Bronchial epithelial cell (primary cell): ENCODE measurements around the gene LZTFL1. TPM values are rescaled to one million over a fixed set of nuclear protein-coding genes. Genes with fewer than 3 reads are reported as not detected.

Source experiments
- DNase-seq: peaks from one replicate; pipeline ENCODE4 v3.0.0-alpha.2; 2010; ENCODE audit warnings: low read depth
- FAIRE-seq: peaks from 2 replicates; lab custom pipeline; 2011; peaks lifted over from hg19 to GRCh38; lab: Jason Lieb, UNC
- H3K27me3 ChIP-seq: 2 replicates; pipeline ENCODE4 v1.5.1; 2011; ENCODE audit warnings: low read length; ENCODE audit not compliant: control insufficient read depth, insufficient read depth
- H3K36me3 ChIP-seq: 2 replicates; pipeline ENCODE4 v1.5.1; 2011; ENCODE audit warnings: low read length; ENCODE audit not compliant: control insufficient read depth, insufficient read depth
- H3K4me3 ChIP-seq: 2 replicates; pipeline ENCODE4 v1.5.1; 2011; ENCODE audit warnings: mild to moderate bottlenecking, low read depth, low read length, control low read depth
- total RNA-seq: library from RNA; depleted of rRNA; stranded (reverse); fragments of >200 nt; gene quantifications from 2 replicates; pipeline ENCODE4 v1.2.1, GENCODE V29; 2014
- TF ChIP-seq, protein P1 (sequence below): IDR thresholded peaks from 2 replicates; pipeline ENCODE4 v1.5.1; 2011; ENCODE audit warnings: mild to moderate bottlenecking, moderate library complexity, low read length, control low read depth, inconsistent platforms; ENCODE audit not compliant: insufficient read depth, severe bottlenecking

Gene LZTFL1, protein sequence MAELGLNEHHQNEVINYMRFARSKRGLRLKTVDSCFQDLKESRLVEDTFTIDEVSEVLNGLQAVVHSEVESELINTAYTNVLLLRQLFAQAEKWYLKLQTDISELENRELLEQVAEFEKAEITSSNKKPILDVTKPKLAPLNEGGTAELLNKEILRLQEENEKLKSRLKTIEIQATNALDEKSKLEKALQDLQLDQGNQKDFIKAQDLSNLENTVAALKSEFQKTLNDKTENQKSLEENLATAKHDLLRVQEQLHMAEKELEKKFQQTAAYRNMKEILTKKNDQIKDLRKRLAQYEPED
- 6.0 and 7.1 TPM in 2 replicates for total RNA-seq

DNA sequence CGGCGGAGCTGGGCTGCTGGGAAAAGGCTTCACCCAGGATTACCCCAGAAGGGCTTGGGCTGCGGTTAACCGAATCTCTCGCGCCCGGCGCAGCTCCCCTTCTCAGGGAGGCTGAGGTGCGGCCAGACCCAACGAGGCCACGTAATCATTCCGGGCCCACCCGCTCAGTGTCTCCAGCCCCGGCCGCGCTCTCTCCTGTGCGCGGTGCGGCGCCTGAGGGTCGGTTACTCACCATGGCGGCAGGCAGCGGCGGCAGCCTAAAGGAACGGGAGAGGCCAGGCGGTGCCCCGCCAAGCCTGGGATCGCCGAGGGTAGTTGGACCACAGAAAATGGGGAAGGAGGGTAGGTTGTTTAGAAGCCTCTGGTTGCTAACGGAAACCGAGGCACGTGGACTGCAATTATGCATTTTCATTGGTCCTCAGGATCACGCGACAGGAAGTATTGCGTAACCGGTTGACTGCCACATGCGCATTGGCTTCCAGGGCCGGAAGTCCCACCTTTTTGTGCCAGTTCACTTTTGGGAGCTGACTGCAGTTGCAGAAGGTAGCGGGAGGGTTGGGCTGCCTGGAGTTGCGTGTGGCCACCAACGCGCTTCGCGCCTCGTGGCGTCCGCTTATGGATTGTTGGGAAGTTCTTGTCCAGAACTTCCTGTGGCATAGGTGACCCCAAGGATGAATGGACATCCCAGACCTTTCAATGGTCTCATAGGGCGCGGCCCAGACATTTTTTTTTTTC, at the start of gene LZTFL1:
TSS of gene LZTFL1 (minus strand) at position 363 of the 735 bp plus-strand sequence. CDS start at position 235, 128 bp downstream.
- FAIRE-seq (peak; percentile 13), DNase-seq (peak; percentile 94)
- Histone ChIP-seq H3K27me3 (no peaks in the 10 kb centered on the region), H3K36me3 (no peaks in the 10 kb centered on the region), H3K4me3 (peak within 1 kb of the TSS; percentile 91)
- TF ChIP-seq, protein P1, sequence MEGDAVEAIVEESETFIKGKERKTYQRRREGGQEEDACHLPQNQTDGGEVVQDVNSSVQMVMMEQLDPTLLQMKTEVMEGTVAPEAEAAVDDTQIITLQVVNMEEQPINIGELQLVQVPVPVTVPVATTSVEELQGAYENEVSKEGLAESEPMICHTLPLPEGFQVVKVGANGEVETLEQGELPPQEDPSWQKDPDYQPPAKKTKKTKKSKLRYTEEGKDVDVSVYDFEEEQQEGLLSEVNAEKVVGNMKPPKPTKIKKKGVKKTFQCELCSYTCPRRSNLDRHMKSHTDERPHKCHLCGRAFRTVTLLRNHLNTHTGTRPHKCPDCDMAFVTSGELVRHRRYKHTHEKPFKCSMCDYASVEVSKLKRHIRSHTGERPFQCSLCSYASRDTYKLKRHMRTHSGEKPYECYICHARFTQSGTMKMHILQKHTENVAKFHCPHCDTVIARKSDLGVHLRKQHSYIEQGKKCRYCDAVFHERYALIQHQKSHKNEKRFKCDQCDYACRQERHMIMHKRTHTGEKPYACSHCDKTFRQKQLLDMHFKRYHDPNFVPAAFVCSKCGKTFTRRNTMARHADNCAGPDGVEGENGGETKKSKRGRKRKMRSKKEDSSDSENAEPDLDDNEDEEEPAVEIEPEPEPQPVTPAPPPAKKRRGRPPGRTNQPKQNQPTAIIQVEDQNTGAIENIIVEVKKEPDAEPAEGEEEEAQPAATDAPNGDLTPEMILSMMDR, result no peak

DNA sequence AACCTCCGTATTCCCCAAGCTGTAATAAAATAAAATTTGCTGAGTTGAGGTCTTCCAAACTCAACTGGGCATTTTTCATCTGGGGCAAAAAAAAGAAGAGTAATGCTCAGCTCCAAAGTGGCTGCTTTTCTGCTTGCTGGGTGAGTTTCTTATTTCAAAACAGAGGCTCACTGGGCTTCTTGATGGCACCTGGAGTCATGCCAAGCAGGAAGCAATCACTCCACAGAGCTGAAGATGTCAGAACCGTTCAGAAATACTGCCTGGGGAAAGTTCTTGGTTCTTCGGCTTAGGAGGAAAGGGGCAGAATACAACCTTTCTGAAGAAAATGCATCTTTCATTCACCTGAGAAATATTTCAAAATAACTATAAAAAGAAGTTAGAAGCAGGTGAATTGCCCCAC, 48.5 kb upstream of the LZTFL1 start:
- no peak overlapping the region for H3K4me3 ChIP-seq
- H3K36me3 ChIP-seq, result no peaks in the 10 kb centered on the region
- TF ChIP-seq, protein P1, result no peak
- DNase-seq, result peak; percentile 32
- peaks cover 2% of the 10 kb centered on the region for H3K27me3 ChIP-seq
- FAIRE-seq, result no peak

DNA sequence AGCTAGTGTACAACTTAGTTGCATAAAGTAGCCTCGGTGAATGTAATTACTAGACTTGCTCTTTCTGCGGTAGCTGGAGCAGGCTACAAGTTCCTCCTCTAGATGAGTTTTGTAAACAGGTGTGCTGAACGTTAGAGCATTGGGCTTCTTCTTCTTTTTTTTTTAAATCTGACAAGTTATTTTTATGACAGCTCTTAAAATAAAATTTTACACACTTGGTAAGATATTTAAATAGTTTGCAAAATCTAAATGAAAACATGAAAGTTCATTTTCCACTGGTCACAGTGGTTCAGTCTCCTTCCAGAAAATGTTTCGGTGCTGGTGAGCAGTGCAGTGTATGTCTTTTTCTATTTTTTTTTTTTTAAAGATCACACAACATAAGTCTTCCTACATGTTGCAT, 47.4 kb upstream of the LZTFL1 start:
- TF ChIP-seq, protein P1, result no peak
- peaks cover 2% of the 10 kb centered on the region for H3K27me3 ChIP-seq
- FAIRE-seq (no peak), DNase-seq (no peak)
- H3K4me3 ChIP-seq, result no peak overlapping the region
- no peaks in the 10 kb centered on the region for H3K36me3 ChIP-seq

DNA sequence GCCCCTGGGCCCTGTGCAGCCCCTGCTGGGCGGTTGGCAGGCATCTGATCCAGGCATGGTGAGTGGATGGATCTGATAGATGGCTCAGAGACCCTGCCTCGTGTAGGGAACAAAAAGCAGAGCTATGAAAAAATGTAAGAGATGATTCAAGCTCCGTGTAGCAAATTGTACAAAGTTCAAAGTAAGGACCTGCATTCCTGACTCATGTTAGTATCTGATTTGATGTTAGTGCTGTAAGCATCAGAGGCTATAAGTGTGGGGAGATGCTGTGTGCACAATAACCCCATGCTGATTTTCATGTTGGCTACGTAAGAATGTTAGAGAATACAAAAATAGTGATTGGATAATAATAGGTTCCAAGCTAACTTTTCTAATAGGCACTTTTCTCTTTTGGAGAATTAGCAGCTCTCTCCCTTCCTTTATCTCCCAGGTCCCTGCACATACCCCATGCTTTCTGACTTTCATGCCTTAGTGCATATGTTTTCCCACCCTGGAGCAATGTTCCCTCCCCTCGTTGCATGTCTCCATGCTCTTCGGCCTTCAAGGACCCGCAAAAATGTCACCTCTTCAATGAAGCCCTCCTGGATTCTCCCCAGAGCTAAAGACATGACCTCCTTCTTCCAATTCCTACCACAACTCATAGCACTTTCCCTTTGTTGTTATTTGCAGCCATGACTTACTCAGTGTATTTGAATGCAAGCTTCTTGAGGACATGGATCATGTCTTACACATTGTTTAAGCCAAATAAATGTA, 46.0 kb upstream of the LZTFL1 start:
- TF ChIP-seq, protein P1, result no peak
- H3K4me3 ChIP-seq, result no peak overlapping the region
- DNase-seq (no peak), FAIRE-seq (peak; percentile 64)
- H3K36me3 ChIP-seq, result no peaks in the 10 kb centered on the region
- H3K27me3 ChIP-seq, result peaks cover 9% of the 10 kb centered on the region

DNA sequence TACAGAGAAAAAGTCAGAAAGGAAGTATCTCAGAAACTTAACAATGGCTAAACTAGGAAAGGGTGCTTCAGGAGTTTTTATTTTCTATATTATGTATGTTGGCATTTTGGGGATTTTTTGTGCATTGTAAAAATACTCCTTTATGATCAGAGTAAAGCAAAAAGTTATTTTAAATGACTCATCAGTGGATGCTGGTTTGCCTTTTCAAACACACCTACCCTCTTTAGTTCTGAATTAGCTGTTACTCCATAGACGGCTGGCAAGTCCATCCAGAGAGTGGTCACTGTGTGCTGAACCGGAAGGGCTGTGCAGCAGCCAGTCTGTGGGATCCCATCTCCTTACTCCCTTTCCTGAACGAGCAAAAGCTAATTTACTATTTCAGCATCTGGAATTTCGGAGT, 45.4 kb upstream of the LZTFL1 start:
- no peaks in the 10 kb centered on the region for H3K36me3 ChIP-seq
- DNase-seq (no peak), FAIRE-seq (no peak)
- H3K4me3 ChIP-seq, result no peak overlapping the region
- H3K27me3 ChIP-seq, result peaks cover 9% of the 10 kb centered on the region
- TF ChIP-seq, protein P1, result no peak
